K562 (cell line): ENCODE data around the gene LCNL1.

ENCODE experiments used
- TFAM ChIP-seq: fragments of 250-450 bp; sonication (Bioruptor Pico); conservative IDR thresholded peaks from 2 replicates; pipeline ENCODE4 v1.5.0; 2021; ENCODE audit warnings: mild to moderate bottlenecking, moderate library complexity
- XRCC5 ChIP-seq: fragments of 200-400 bp; formaldehyde crosslinking; IDR thresholded peaks from 2 replicates; pipeline ENCODE4 v1.6.1; 2017; ENCODE audit warnings: low read depth, mild to moderate bottlenecking, low read length
- TF ChIP-seq, protein P1 (sequence below): IDR thresholded peaks from 3 replicates; pipeline ENCODE4 v1.6.1; 2011; ENCODE audit warnings: borderline replicate concordance, mild to moderate bottlenecking, moderate library complexity; ENCODE audit not compliant: insufficient read length; ENCODE audit errors: extremely low read depth
- TF ChIP-seq, protein P2 (sequence below): sonication (generic); formaldehyde crosslinking; IDR thresholded peaks from 2 replicates; pipeline ENCODE4 v1.8.1; 2022; ENCODE audit warnings: missing genetic modification reagents

DNA sequence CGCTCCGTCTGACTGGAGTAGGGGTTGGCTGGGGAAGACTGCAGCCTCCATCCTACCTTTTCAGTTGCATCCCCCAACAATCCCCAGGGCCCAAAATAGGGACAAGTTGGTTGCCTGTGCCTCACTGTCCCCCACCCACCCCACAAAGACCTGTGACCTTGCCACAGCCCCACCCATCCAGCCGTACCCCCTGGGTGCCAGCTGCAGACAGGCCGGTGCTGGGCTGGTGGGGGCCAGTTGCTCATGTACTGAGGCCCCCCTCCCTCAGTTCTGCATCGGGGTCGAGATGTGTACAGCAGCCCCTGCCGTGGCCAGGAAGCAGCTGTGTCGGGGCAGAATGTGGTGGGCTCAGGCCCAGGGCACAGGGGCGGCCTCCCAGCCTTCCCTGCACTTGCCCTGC lies 374 bp downstream of the LCNL1 start:
- TF ChIP-seq, protein P1, sequence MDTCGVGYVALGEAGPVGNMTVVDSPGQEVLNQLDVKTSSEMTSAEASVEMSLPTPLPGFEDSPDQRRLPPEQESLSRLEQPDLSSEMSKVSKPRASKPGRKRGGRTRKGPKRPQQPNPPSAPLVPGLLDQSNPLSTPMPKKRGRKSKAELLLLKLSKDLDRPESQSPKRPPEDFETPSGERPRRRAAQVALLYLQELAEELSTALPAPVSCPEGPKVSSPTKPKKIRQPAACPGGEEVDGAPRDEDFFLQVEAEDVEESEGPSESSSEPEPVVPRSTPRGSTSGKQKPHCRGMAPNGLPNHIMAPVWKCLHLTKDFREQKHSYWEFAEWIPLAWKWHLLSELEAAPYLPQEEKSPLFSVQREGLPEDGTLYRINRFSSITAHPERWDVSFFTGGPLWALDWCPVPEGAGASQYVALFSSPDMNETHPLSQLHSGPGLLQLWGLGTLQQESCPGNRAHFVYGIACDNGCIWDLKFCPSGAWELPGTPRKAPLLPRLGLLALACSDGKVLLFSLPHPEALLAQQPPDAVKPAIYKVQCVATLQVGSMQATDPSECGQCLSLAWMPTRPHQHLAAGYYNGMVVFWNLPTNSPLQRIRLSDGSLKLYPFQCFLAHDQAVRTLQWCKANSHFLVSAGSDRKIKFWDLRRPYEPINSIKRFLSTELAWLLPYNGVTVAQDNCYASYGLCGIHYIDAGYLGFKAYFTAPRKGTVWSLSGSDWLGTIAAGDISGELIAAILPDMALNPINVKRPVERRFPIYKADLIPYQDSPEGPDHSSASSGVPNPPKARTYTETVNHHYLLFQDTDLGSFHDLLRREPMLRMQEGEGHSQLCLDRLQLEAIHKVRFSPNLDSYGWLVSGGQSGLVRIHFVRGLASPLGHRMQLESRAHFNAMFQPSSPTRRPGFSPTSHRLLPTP = no peak
- no peak for TF ChIP-seq XRCC5
- TF ChIP-seq TFAM (CRISPR knock-in tag) = no peak
- TF ChIP-seq, protein P2, sequence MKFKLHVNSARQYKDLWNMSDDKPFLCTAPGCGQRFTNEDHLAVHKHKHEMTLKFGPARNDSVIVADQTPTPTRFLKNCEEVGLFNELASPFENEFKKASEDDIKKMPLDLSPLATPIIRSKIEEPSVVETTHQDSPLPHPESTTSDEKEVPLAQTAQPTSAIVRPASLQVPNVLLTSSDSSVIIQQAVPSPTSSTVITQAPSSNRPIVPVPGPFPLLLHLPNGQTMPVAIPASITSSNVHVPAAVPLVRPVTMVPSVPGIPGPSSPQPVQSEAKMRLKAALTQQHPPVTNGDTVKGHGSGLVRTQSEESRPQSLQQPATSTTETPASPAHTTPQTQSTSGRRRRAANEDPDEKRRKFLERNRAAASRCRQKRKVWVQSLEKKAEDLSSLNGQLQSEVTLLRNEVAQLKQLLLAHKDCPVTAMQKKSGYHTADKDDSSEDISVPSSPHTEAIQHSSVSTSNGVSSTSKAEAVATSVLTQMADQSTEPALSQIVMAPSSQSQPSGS = no peak
